Activated CD4-positive, alpha-beta T cell treated with anti-CD3 and anti-CD28 coated beads for 4 hours (primary cell): ENCODE data around the gene HPS1.

ENCODE experiments used
- DNase-seq, 2 donors: peaks; one replicate each; pipeline ENCODE4 v3.0.0-alpha.2; 2020

HPS1 gene

GRCh38 chr10:98411166-98411565 lies 35.6 kb downstream of the HPS1 start:
- no peak for DNase-seq

DNA sequence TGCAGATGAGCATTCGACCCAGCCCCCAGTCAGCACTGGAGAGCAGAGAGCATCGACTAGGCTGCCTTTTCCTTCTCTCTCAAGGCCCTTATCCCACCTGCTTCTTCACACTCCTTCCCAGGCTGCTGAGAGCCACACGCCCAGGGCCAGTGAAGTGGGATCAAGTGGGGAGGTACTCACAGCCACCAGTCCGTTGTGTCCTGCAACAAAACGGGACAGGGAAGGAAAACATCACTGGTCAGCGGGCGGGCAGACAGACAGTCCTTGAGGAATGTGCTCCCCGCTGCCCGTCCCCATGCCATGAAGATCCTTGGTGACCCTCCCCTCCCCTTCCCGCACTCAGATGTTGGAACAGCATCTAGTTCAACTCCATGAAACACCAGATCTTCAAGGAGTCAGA lies 36.0 kb downstream of the HPS1 start:
- no peak for DNase-seq

GRCh38 chr10:98410135-98410743 lies 36.5 kb downstream of the HPS1 start:
- no peak for DNase-seq

- DNase-seq: no peak
Observed at GRCh38 chr10:98408799-98409198, 37.9 kb downstream of the HPS1 start.

- no peak for DNase-seq
Observed at GRCh38 chr10:98407744-98408241, 38.9 kb downstream of the HPS1 start.

GRCh38 chr10:98407017-98407743 lies 39.6 kb downstream of the HPS1 start:
- DNase-seq: no peak

DNA sequence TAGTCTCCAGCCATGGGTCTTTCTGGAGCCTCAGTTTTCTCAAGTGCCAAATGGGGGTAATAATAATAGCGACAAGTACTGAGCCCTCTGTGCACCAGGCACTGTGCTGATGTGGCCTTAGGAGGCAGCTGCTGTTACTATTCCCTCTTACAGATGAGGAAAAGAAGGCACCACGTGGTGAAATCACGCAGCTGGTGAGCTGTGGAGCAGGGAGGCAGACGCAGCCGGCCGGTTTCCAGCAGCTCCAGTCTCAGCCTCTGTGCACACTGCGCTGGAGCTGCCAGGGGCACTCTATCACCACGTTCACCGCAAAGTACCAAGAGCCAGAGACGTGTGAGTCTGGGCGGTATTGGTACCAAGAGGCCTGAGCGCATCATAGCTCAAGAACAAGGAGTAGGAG lies 41.3 kb downstream of the HPS1 start:
- no peak for DNase-seq

GRCh38 chr10:98404571-98405359 lies 42.0 kb downstream of the HPS1 start:
- no peak for DNase-seq

DNA sequence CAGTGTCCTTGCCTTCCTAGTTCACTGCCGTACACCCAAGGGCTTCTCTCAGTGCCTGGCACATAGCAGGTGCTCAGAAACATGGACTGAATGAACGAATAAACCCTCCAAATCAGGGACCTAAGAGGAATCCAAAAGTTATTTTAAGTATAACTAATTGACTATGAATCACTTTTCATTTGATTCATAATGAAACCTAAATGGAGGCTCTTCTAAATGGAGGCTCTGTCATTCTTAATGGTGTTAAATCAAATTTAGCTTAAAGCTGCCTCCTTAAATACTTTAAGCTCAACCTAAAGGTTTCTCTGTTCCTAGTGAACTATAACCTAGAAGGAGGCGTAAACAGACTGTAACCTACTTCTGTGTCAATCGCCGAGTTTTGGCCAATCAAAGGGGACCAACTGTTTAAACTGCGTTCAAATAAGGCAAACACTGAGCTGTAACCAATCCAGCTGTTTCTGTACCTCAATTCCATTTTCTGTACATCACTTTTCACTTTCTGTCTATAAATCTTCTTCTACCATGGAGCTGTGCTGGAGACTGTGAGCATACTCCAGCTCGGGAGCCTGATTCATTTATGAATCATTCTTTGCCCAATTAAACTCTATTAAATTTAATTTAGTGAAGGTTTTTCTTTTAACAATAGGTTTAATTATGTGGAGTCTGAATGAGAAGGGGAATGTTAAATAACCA lies 42.8 kb downstream of the HPS1 start:
- DNase-seq: no peak

- DNase-seq: no peak
Observed at GRCh38 chr10:98402931-98403718, 43.6 kb downstream of the HPS1 start.

GRCh38 chr10:98402478-98402877 lies 44.3 kb downstream of the HPS1 start:
- no peak for DNase-seq

DNA sequence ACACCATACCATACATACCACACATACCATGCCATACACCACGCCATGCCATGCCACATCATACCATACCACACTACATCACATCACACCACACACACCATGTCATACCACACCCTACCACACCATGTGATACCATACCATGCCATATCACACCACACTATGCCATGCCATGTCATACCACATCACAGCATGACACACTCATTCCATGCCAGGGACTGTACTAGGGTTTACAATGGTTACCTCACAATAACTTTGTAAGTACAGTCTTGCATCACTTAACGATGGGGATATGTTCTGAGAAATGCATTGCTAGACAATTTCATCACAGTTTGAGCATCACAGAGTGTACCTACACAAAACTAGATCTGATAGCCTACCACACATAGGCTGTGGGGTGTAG lies 46.3 kb downstream of the HPS1 start:
- no peak for DNase-seq

- DNase-seq: no peak
Observed at GRCh38 chr10:98399784-98400183, 47.0 kb downstream of the HPS1 start.

GRCh38 chr10:98397089-98397600 lies 49.6 kb downstream of the HPS1 start:
- no peak for DNase-seq

GRCh38 chr10:98396096-98397063 lies 50.4 kb downstream of the HPS1 start:
- DNase-seq: no peak

DNA sequence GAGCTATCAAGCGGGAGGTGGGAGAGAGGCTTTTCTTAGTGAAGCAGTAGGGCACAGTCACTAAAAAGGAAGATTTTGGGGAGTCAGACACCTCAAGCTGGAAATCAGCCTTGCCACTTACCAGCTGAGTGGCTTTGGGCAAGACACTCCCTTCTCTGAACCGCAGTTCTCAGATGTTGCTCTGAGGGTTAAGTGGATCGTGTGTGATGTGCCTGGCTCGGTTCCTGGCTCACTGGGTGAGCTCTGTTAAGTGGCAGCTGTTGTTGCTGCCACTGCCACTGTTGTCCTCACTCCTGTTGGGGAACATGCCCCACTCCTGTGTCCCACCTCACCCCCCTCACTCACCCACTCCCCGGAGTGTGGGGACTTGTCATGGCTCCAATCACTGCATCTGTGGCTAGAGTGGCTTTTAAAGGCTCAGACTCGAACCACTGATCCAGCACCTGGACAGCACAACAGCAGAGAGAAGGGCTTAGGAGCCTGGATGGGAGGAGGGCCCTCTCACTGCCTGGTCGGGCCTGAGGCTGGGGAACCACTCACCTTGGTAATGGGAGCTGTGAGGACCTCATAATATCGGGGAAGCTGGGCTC lies 51.8 kb downstream of the HPS1 start:
- no peak for DNase-seq

- DNase-seq: no peak
Observed at GRCh38 chr10:98391578-98391991, 55.1 kb downstream of the HPS1 start.

DNA sequence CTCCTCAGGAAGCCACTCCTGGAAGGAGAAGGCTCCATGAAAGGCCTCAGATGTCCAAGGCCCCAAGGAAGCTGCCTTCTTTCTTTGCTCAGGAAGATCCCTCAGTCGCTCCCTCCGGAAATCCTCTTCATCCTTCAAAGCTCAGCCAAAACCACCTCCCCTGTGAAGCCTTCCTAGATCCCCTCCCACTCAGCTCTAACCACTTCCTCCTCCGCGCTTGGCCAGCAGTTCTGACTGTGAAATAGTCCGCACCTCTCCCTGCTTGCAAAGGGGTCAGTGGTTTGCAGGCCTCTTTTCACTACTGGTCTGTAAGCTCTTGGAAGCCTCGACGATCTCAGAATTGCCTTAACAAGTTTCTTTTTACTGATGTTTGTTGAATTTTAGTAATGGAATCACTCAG lies 55.7 kb downstream of the HPS1 start:
- no peak for DNase-seq

DNA sequence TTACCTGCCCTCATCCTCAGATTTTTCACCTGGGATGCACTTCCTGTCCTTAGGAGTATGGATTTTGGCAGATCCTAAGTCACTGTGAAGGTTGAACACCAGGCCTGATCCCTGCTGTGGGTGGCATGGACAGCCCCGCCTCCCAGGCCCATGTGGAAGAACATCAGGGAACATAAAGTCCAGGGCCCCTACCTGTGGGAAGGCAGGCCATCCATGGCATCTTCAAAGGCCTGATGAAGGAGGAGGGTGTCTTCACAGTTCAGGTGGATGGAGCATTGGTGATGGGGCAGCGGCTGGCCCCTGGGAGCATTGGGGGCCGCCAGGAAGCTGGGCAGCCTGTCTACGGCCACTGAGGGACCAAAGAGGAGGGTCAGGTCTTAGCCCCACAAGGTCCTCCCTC lies 56.3 kb downstream of the HPS1 start:
- no peak for DNase-seq

- no peak for DNase-seq
Observed at GRCh38 chr10:98389398-98389797, 57.3 kb downstream of the HPS1 start.
